ENCODE data around the gene POLR2A. TPM values are rescaled to one million over a fixed set of nuclear protein-coding genes. Genes with fewer than 3 reads are reported as not detected.

The POLR2A gene
- total RNA-seq, 3 donors from 2014 or later: 64.2 to 174 (median 88.7) TPM

- intact Hi-C loops (cut with DNase I; ENCODE audit: low total_unique reads): no loop called here
- H3K4me3 ChIP-seq: no peak overlapping the region
- H3K4me1 ChIP-seq: peaks cover 8 to 18% of the 10 kb centered on the region in 2 donors
- H3K27me3 ChIP-seq: no peaks in the 10 kb centered on the region
- no peaks in the 10 kb centered on the region for H3K9me3 ChIP-seq
- H3K27ac ChIP-seq: no peak overlapping the region
- H3K36me3 ChIP-seq: no peaks in the 10 kb centered on the region
- DNase-seq (ENCODE audit: low spot score in 2 of 2): no peak
- TF ChIP-seq POLR2A (IDR thresholded peaks at IDR 0.05) (no peak), POLR2AphosphoS5 (IDR thresholded peaks at IDR 0.05) (no peak), CTCF (IDR thresholded peaks at IDR 0.05) (no peak)
Measured at GRCh38 chr17:7441266-7441665, 42.9 kb upstream of the POLR2A start.

DNA sequence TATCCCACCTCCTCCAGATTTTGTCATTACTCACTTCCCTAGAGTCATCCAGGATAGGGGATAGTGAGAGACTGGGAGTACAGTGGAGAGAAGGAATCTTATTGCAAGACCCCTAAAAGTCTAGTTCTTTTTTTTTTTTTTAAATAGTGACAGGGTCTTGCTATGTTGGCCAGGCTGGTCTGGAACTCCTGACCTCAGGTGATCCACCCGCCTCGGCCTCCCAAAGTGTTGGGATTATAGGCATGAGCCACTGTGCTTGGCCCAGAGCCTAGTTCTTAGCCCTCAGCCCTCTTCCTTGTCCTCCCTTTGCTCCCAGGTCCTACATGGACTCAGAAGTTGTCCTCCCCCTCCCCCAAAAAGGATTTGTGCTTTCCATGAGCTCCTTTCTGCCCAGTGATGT, 42.0 kb upstream of the POLR2A start:
- no peak overlapping the region for H3K4me3 ChIP-seq
- TF ChIP-seq CTCF (IDR thresholded peaks at IDR 0.05) (no peak), POLR2A (IDR thresholded peaks at IDR 0.05) (no peak), POLR2AphosphoS5 (IDR thresholded peaks at IDR 0.05) (no peak)
- no peaks in the 10 kb centered on the region for H3K27me3 ChIP-seq
- no peak for DNase-seq (ENCODE audit: low spot score in 2 of 2)
- no peaks in the 10 kb centered on the region for H3K36me3 ChIP-seq
- intact Hi-C loops (cut with DNase I; ENCODE audit: low total_unique reads): no loop called here
- H3K4me1 ChIP-seq: peaks cover 8 to 14% of the 10 kb centered on the region in 2 donors
- no peaks in the 10 kb centered on the region for H3K9me3 ChIP-seq
- H3K27ac ChIP-seq: no peak overlapping the region

DNA sequence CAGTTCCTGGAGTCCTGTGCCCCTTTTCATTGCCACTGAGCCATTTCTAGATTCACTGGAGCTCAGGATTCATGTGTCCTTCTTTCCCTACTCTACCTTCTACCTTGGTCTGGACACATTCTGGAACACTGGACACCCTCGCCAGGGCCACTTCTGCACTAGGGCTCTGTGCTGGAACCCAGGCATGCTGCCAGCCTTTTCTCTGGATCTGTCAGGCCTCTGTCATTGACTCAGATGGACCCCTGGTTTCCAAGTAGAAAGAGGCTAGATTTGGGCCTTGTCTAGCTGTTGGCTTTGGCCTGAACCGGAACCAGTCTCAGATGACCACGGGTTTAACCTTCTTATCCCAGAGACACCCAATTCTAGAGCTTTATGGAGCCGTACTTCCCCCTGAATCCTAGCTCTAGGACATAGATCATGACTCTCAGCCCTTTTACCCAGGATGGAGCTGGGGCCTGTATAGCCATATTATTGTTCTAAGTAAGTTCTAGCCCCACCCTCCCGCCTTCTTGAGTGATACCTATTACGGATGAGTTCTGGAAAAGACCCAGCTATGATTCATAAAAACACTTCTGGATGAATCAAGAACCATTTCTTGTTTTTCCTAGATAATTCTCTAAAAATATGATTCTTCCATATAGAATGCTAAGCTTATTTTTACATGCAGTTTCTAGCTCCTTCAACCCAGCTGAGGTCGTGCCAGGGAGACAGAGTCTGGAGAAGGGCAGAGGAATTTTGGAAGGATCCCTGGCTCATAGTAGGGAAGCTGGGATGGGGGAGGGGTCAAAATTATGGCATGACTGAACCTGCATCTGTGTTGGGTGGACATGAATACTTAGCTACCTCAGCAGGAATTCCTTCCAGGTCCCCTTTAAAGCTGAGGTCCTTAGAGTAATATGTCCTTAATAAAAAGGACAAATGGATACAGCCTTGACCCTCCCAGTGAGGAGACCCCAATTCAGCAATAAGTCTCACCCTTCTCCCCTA, 40.4 kb upstream of the POLR2A start:
- Histone ChIP-seq H3K27ac (peak overlapping the region in 1 of 2 donors; percentile 54), H3K9me3 (no peaks in the 10 kb centered on the region), H3K36me3 (no peaks in the 10 kb centered on the region), H3K4me1 (peaks cover 8 to 10% of the 10 kb centered on the region in 2 donors), H3K4me3 (no peak overlapping the region), H3K27me3 (no peaks in the 10 kb centered on the region)
- TF ChIP-seq CTCF (IDR thresholded peaks at IDR 0.05): no peak
- TF ChIP-seq POLR2A (IDR thresholded peaks at IDR 0.05): no peak
- no peak for TF ChIP-seq POLR2AphosphoS5 (IDR thresholded peaks at IDR 0.05)
- DNase-seq (ENCODE audit: low spot score in 2 of 2): no peak
- intact Hi-C loops (cut with DNase I; ENCODE audit: low total_unique reads): no loop called here

DNA sequence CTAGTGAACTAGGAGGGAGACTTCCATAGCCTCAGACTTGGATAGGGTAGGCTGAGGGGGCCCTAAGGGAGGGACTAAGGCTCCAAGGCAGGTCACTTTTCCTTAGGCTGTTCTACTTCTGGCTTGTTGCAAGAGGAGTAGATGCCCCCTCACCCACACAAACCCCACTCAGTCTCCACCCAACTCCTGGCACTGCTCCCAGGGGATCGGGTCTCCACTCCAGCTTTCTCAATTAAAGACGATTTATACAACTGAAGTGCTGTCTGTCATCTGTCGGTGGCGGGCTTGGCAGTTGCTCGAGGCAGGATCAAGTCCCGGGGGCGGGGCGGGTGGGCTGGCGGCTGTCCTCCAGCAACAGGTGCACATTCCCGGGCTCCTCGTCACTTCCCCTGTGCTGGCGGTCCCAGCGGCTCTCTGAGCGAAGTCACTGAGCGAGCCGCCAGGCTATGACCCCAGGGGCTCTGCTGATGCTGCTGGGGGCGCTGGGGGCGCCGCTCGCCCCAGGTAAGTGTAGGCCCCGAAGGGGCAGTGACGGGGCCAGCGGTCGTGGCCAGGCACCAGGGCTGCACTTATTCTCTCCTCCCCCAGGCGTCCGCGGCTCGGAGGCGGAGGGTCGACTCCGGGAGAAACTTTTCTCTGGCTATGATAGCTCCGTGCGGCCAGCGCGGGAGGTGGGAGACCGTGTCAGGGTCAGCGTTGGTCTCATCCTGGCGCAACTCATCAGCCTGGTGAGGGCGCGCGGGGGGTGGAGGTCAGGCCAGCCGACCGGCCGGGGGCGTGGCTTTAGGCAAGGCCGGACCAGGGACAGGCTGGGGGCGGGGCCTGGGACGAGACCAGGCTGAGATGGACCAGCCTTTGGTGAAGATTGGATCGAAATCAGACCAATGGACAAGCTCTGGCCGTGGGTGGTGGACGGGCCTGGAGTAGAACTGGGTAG, 39.2 kb upstream of the POLR2A start, which contains the start of gene CHRNB1:
CHRNB1 (plus strand) TSS at position 380 of the 937 bp plus-strand sequence; CDS start at position 447, 67 bp downstream.
- intact Hi-C loops (cut with DNase I; ENCODE audit: low total_unique reads): no loop called here
- peak within 1 kb of the TSS; percentile 16 to 60 for H3K27ac ChIP-seq
- peak within 1 kb of the TSS; percentile 20 to 61 (median 54) for H3K4me3 ChIP-seq
- peak in 1 of 2 donors; percentile 59 for DNase-seq (ENCODE audit: low spot score in 2 of 2)
- H3K9me3 ChIP-seq: no peaks in the 10 kb centered on the region
- H3K27me3 ChIP-seq: no peaks in the 10 kb centered on the region
- H3K36me3 ChIP-seq: no peaks in the 10 kb centered on the region
- TF ChIP-seq POLR2AphosphoS5 (IDR thresholded peaks at IDR 0.05): no peak
- TF ChIP-seq CTCF (IDR thresholded peaks at IDR 0.05): peak in 1 of 3 donors; percentile 11
- H3K4me1 ChIP-seq: peaks cover 0 to 9% of the 10 kb centered on the region in 2 donors

All from breast epithelium (tissue), 4 donors.